ENCODE results near the gene MILR1. TPM values are rescaled to one million over a fixed set of nuclear protein-coding genes. Genes with fewer than 3 reads are reported as not detected.
"Not testable (repeated sequence)": the region's sequence is repeated elsewhere in the genome, so short reads cannot be mapped to it uniquely, and the experiment has no call there.

Gene MILR1
- total RNA-seq, 1 donor from 2014 or later, result 6.2 TPM

GRCh38 chr17:64424324-64424849, 24.5 kb upstream of the MILR1 start:
- no peak for TF ChIP-seq CTCF (IDR thresholded peaks at IDR 0.05)
- peaks cover 0 to 3% of the 10 kb centered on the region in 2 donors for H3K4me1 ChIP-seq
- H3K4me3 ChIP-seq, result no peak overlapping the region
- no peak for DNase-seq (ENCODE audit: low spot score in 2 of 2)
- H3K27me3 ChIP-seq, result no peaks in the 10 kb centered on the region
- no peaks in the 10 kb centered on the region for H3K9me3 ChIP-seq
- no peaks in the 10 kb centered on the region for H3K36me3 ChIP-seq
- intact Hi-C loops (cut with DNase I), result loop anchor here (5.0 kb wide), 1 partner anchor 63 kb away; no protein-coding TSS in a partner anchor
- H3K27ac ChIP-seq, result no peak overlapping the region

GRCh38 chr17:64425191-64425590, 23.7 kb upstream of the MILR1 start:
- H3K4me3 ChIP-seq, result no peak overlapping the region
- no peak for TF ChIP-seq CTCF (IDR thresholded peaks at IDR 0.05)
- no peaks in the 10 kb centered on the region for H3K9me3 ChIP-seq
- no peaks in the 10 kb centered on the region for H3K36me3 ChIP-seq
- intact Hi-C loops (cut with DNase I), result no loop called here
- H3K27me3 ChIP-seq, result no peaks in the 10 kb centered on the region
- no peak overlapping the region for H3K27ac ChIP-seq
- DNase-seq (ENCODE audit: low spot score in 2 of 2), result no peak
- peaks cover 0 to 3% of the 10 kb centered on the region in 2 donors for H3K4me1 ChIP-seq

GRCh38 chr17:64426596-64426995, 22.3 kb upstream of the MILR1 start:
- Histone ChIP-seq H3K27ac (no peak overlapping the region), H3K27me3 (no peaks in the 10 kb centered on the region), H3K4me1 (no peaks in the 10 kb centered on the region), H3K36me3 (no peaks in the 10 kb centered on the region), H3K9me3 (no peaks in the 10 kb centered on the region), H3K4me3 (no peak overlapping the region)
- DNase-seq (ENCODE audit: low spot score in 2 of 2), result no peak
- no peak for TF ChIP-seq CTCF (IDR thresholded peaks at IDR 0.05)
- intact Hi-C loops (cut with DNase I), result no loop called here

- no peak for DNase-seq (ENCODE audit: low spot score in 2 of 2)
- Histone ChIP-seq H3K27ac (no peak overlapping the region), H3K4me1 (no peaks in the 10 kb centered on the region), H3K36me3 (no peaks in the 10 kb centered on the region), H3K4me3 (no peak overlapping the region), H3K9me3 (no peaks in the 10 kb centered on the region), H3K27me3 (no peaks in the 10 kb centered on the region)
- no peak for TF ChIP-seq CTCF (IDR thresholded peaks at IDR 0.05)
- intact Hi-C loops (cut with DNase I), result no loop called here
Measured at GRCh38 chr17:64428406-64428805, 20.5 kb upstream of the MILR1 start.

GRCh38 chr17:64430036-64430435, 18.9 kb upstream of the MILR1 start:
- intact Hi-C loops (cut with DNase I); H3K9me3 ChIP-seq; H3K36me3 ChIP-seq; H3K27ac ChIP-seq; DNase-seq (ENCODE audit: low spot score in 2 of 2); H3K4me3 ChIP-seq; H3K27me3 ChIP-seq; H3K4me1 ChIP-seq: not testable (repeated sequence)

- DNase-seq (ENCODE audit: low spot score in 2 of 2), result no peak
- Histone ChIP-seq H3K4me3 (no peak overlapping the region), H3K27ac (no peak overlapping the region), H3K9me3 (no peaks in the 10 kb centered on the region), H3K36me3 (no peaks in the 10 kb centered on the region), H3K4me1 (no peaks in the 10 kb centered on the region), H3K27me3 (no peaks in the 10 kb centered on the region)
- intact Hi-C loops (cut with DNase I), result no loop called here
- no peak for TF ChIP-seq CTCF (IDR thresholded peaks at IDR 0.05)
Measured at GRCh38 chr17:64431534-64431933, 17.4 kb upstream of the MILR1 start.

Measured in ascending aorta (tissue), 2 donors.